Neural progenitor cell (in vitro differentiated cells): ENCODE measurements around the gene CD164L2. TPM values are rescaled to one million over a fixed set of nuclear protein-coding genes. Genes with fewer than 3 reads are reported as not detected.

Experiments used
- DNase-seq: peaks from one replicate; pipeline ENCODE4 v3.0.0-alpha.2; 2016; ENCODE audit warnings: low spot score
- H2AFZ ChIP-seq: fragments of 200-600 bp; sonication (generic); replicated peaks from 2 replicates; pipeline ENCODE4 v1.6.1; 2016; ENCODE audit warnings: antibody characterized with exemption
- H3F3A ChIP-seq: fragments of 200-600 bp; sonication (generic); 2 replicates; pipeline ENCODE4 v1.6.1; 2016; ENCODE audit warnings: antibody characterized with exemption, low read depth
- H3K27ac ChIP-seq: fragments of 200-600 bp; sonication (generic); 2 replicates; pipeline ENCODE4 v1.5.1; 2016; ENCODE audit warnings: mild to moderate bottlenecking
- H3K27me3 ChIP-seq: fragments of 200-600 bp; sonication (generic); 2 replicates; pipeline ENCODE4 v1.6.1; 2016; ENCODE audit warnings: mild to moderate bottlenecking, moderate library complexity
- H3K36me3 ChIP-seq: fragments of 200-600 bp; sonication (generic); 2 replicates; pipeline ENCODE4 v1.5.1; 2016
- H3K4me1 ChIP-seq: fragments of 200-600 bp; sonication (generic); 2 replicates; pipeline ENCODE4 v1.6.1; 2016; ENCODE audit warnings: mixed run types
- H3K4me2 ChIP-seq: fragments of 200-600 bp; sonication (generic); 2 replicates; pipeline ENCODE4 v1.6.1; 2016
- H3K4me3 ChIP-seq: fragments of 200-600 bp; sonication (generic); 2 replicates; pipeline ENCODE4 v1.5.1; 2016
- H3K79me2 ChIP-seq: fragments of 200-600 bp; sonication (generic); 2 replicates; pipeline ENCODE4 v1.6.1; 2016; ENCODE audit warnings: low read depth
- H3K9ac ChIP-seq: fragments of 200-600 bp; sonication (generic); 2 replicates; pipeline ENCODE4 v1.6.1; 2016
- H3K9me3 ChIP-seq: fragments of 200-600 bp; sonication (generic); 2 replicates; pipeline ENCODE4 v1.5.1; 2016; ENCODE audit warnings: low read depth
- H4K20me1 ChIP-seq: fragments of 200-600 bp; sonication (generic); 2 replicates; pipeline ENCODE4 v1.6.1; 2016; ENCODE audit warnings: low read depth
- H3K27ac Mint-ChIP-seq: 3 replicates; pipeline ENCODE4 v1.8.0; 2021; ENCODE audit warnings: mixed read lengths
- H3K27me3 Mint-ChIP-seq: 2 replicates; pipeline ENCODE4 v1.8.0; 2022; ENCODE audit warnings: low read depth, mild to moderate bottlenecking, inconsistent platforms, moderate library complexity, mixed read lengths; ENCODE audit not compliant: insufficient read depth
- H3K36me3 Mint-ChIP-seq: 3 replicates; pipeline ENCODE4 v1.8.0; 2021; ENCODE audit warnings: mixed read lengths
- H3K4me1 Mint-ChIP-seq: 3 replicates; pipeline ENCODE4 v1.8.0; 2021; ENCODE audit warnings: mixed read lengths
- H3K4me3 Mint-ChIP-seq: 3 replicates; pipeline ENCODE4 v1.8.0; 2021; ENCODE audit warnings: mild to moderate bottlenecking, moderate library complexity, mixed read lengths
- H3K9me3 Mint-ChIP-seq: 3 replicates; pipeline ENCODE4 v1.8.0; 2020; ENCODE audit warnings: mixed read lengths
- CTCF ChIP-seq: fragments of 200-600 bp; sonication (generic); IDR thresholded peaks from 2 replicates; pipeline ENCODE4 v1.5.1; 2017; ENCODE audit warnings: antibody characterized with exemption, mild to moderate bottlenecking
- EZH2 ChIP-seq: fragments of 200-600 bp; sonication (generic); IDR thresholded peaks from 2 replicates; pipeline ENCODE4 v1.6.1; 2017; ENCODE audit warnings: antibody characterized with exemption, mild to moderate bottlenecking, moderate library complexity
- EZH2phosphoT487 ChIP-seq: fragments of 200-600 bp; sonication (generic); IDR thresholded peaks from 2 replicates; pipeline ENCODE4 v1.6.1; 2017; ENCODE audit warnings: antibody characterized with exemption
- total RNA-seq: library from RNA; depleted of rRNA; stranded (reverse); fragments of >200 nt; gene quantifications from 2 replicates; pipeline ENCODE4 v1.2.3, GENCODE V29; 2015; ENCODE audit warnings: low replicate concordance

The CD164L2 gene
- total RNA-seq, 1 donor from 2014 or later, result 1.6 TPM

DNA sequence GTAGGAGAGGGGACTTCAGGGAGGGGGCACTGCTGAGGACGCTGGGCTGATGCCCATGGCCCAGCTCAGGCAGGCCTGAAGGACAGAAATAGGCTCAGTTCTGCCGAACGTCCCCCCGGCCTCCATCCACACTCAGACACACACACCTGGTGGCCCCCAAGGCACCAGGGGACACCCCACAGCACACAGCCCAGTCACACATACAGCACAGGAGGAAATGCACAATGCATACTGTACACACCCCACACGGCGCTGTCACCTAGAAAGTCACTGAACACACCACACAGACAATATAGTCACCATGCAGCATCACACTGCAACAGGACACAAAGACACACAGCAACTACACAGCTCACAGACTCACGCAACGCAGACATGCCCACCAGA, 40.7 kb downstream of the CD164L2 start:
- DNase-seq, result no peak
- Histone ChIP-seq H3K4me3 (peak overlapping the region; percentile 38), H3K4me1 (peaks cover 42% of the 10 kb centered on the region), H3K79me2 (no peaks in the 10 kb centered on the region), H3K9me3 (no peaks in the 10 kb centered on the region), H3K27ac (no peak overlapping the region), H3K36me3 (no peaks in the 10 kb centered on the region), H4K20me1 (no peaks in the 10 kb centered on the region), H3K4me2 (peak overlapping the region; percentile 81), H3F3A (peaks cover 40% of the 10 kb centered on the region), H3K27me3 (no peaks in the 10 kb centered on the region), H3K9ac (no peak overlapping the region), H2AFZ (no peak overlapping the region)
- TF ChIP-seq EZH2phosphoT487 (no peak), CTCF (no peak), EZH2 (no peak)
- Mint-ChIP-seq H3K4me1 (peaks cover 43% of the 10 kb centered on the region), H3K36me3 (no peaks in the 10 kb centered on the region), H3K27me3 (peaks cover 22% of the 10 kb centered on the region), H3K9me3 (no peaks in the 10 kb centered on the region), H3K4me3 (peak overlapping the region; percentile 28), H3K27ac (peak overlapping the region; percentile 26)

- H3K27me3 ChIP-seq, result no peaks in the 10 kb centered on the region
- Mint-ChIP-seq H3K9me3 (no peaks in the 10 kb centered on the region), H3K4me3 (peak within 1 kb of the TSS; percentile 64), H3K36me3 (peaks cover 1% of the 10 kb centered on the region), H3K4me1 (peaks cover 43% of the 10 kb centered on the region), H3K27me3 (peaks cover 18% of the 10 kb centered on the region), H3K27ac (peak within 1 kb of the TSS; percentile 86)
- no peak within 1 kb of the TSS for H2AFZ ChIP-seq
- no peaks in the 10 kb centered on the region for H3K36me3 ChIP-seq
- H4K20me1 ChIP-seq, result no peaks in the 10 kb centered on the region
- peak within 1 kb of the TSS; percentile 6 for H3K27ac ChIP-seq
- H3K4me2 ChIP-seq, result peak within 1 kb of the TSS; percentile 81
- no peak within 1 kb of the TSS for H3K9ac ChIP-seq
- peaks cover 42% of the 10 kb centered on the region for H3K4me1 ChIP-seq
- peaks cover 40% of the 10 kb centered on the region for H3F3A ChIP-seq
- no peak for TF ChIP-seq EZH2phosphoT487
- TF ChIP-seq CTCF, result no peak
- TF ChIP-seq EZH2, result no peak
- H3K9me3 ChIP-seq, result no peaks in the 10 kb centered on the region
- peak; percentile 80 for DNase-seq
- peak within 1 kb of the TSS; percentile 38 for H3K4me3 ChIP-seq
- H3K79me2 ChIP-seq, result no peaks in the 10 kb centered on the region
Measured at GRCh38 chr1:27341525-27342252, 41.4 kb downstream of the CD164L2 start, which contains the start of gene SYTL1. Gene SYTL1 (plus strand): TSS chr1:27342022. CDS start chr1:27345335, 3,313 bp downstream.

- peaks cover 15% of the 10 kb centered on the region for H3K27me3 Mint-ChIP-seq
- Histone ChIP-seq H3K9ac (no peak overlapping the region), H3K36me3 (no peaks in the 10 kb centered on the region), H3F3A (peaks cover 40% of the 10 kb centered on the region), H2AFZ (no peak overlapping the region), H3K4me1 (peaks cover 42% of the 10 kb centered on the region), H3K9me3 (no peaks in the 10 kb centered on the region), H3K27ac (peak overlapping the region; percentile 76), H3K79me2 (no peaks in the 10 kb centered on the region), H3K4me3 (no peak overlapping the region), H3K4me2 (peak overlapping the region; percentile 70), H4K20me1 (no peaks in the 10 kb centered on the region), H3K27me3 (no peaks in the 10 kb centered on the region)
- no peak for DNase-seq
- H3K4me1 Mint-ChIP-seq, result peaks cover 43% of the 10 kb centered on the region
- H3K9me3 Mint-ChIP-seq, result no peaks in the 10 kb centered on the region
- H3K27ac Mint-ChIP-seq, result peak overlapping the region; percentile 98
- no peak for TF ChIP-seq EZH2phosphoT487
- no peak for TF ChIP-seq CTCF
- no peak for TF ChIP-seq EZH2
- peak overlapping the region; percentile 69 for H3K4me3 Mint-ChIP-seq
- H3K36me3 Mint-ChIP-seq, result peaks cover 7% of the 10 kb centered on the region
Measured at GRCh38 chr1:27339213-27339612, 43.9 kb downstream of the CD164L2 start.
